ENCODE data around the gene TBC1D22A. TPM values are rescaled to one million over a fixed set of nuclear protein-coding genes. Genes with fewer than 3 reads are reported as not detected.

Gene TBC1D22A
- polyA plus RNA-seq, 1 experiment: 24.2 TPM

DNA sequence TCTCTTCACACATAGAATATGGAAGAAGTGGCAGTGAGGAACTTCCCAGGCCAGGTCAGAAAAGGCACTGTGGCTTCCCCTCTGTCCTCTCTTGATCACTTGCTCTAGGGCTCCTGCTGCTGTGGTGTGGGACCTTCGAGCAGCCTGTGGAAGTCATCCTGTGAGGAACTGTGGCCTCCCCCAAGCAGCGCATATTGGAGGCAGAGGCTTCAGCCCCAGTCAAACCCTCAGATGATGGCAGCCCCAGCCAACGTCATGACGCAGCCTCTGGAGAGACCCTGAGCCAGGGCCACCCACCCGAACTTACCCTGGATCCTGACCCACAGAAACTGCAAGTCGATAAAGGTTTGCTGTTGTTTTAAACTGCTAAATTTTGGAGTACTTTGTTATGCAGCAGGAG, 444.9 kb downstream of the TBC1D22A start:
- ChIA-PET CTCF (no interaction called here), POLR2A (no interaction called here)
- Histone ChIP-seq H3K4me3 (ENCODE audit: low read depth, low read length) (no peak overlapping the region), H3K27me3 (ENCODE audit: control insufficient read depth, insufficient read depth, low read length) (no peaks in the 10 kb centered on the region), H3K36me3 (ENCODE audit: control insufficient read depth, insufficient read depth, low read length) (no peaks in the 10 kb centered on the region)
- no peak for DNase-seq (ENCODE audit: low read depth)
- TF ChIP-seq, protein P1, sequence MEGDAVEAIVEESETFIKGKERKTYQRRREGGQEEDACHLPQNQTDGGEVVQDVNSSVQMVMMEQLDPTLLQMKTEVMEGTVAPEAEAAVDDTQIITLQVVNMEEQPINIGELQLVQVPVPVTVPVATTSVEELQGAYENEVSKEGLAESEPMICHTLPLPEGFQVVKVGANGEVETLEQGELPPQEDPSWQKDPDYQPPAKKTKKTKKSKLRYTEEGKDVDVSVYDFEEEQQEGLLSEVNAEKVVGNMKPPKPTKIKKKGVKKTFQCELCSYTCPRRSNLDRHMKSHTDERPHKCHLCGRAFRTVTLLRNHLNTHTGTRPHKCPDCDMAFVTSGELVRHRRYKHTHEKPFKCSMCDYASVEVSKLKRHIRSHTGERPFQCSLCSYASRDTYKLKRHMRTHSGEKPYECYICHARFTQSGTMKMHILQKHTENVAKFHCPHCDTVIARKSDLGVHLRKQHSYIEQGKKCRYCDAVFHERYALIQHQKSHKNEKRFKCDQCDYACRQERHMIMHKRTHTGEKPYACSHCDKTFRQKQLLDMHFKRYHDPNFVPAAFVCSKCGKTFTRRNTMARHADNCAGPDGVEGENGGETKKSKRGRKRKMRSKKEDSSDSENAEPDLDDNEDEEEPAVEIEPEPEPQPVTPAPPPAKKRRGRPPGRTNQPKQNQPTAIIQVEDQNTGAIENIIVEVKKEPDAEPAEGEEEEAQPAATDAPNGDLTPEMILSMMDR (IDR thresholded peaks at IDR 0.05; ENCODE audit: insufficient read depth, low read depth, low read length): no peak

DNA sequence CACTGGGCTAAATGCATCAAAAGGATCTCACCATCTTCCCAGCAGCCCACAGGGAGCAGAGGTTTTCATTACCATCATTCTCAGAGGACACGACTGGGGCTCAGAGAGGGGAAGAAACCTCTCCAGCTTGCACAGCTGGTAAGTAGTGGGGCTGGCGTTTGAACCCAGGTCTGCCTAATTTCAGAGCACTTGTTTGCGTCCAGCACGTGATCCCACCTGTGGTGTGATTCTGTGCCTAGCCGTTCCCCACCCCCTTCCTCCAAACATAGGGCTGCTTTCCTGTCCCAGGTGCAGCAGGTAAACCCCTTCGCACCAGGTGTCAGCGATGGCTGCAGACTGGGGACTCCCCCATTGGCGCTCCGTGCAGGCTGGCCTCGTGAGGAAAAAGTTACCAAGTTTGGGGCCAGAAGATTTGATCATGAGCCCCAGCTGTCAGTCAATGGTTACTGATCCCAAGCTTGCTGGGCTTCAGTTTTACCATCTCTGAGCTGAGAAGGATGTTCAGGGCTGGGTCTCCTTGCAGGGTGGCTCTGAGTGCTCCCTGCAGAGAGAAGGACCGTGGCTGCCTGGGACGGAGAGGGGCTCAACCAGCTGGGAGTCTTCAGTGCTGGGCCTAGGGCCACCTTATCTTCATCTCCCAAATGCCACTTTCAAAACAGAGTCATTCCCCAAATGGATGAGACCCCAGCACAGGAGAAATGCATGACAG, 445.6 kb downstream of the TBC1D22A start:
- Histone ChIP-seq H3K27me3 (ENCODE audit: control insufficient read depth, insufficient read depth, low read length) (no peaks in the 10 kb centered on the region), H3K36me3 (ENCODE audit: control insufficient read depth, insufficient read depth, low read length) (no peaks in the 10 kb centered on the region), H3K4me3 (ENCODE audit: low read depth, low read length) (no peak overlapping the region)
- ChIA-PET POLR2A (no interaction called here), CTCF (no interaction called here)
- TF ChIP-seq, protein P1 (IDR thresholded peaks at IDR 0.05; ENCODE audit: insufficient read depth, low read depth, low read length): no peak
- DNase-seq (ENCODE audit: low read depth): no peak

DNA sequence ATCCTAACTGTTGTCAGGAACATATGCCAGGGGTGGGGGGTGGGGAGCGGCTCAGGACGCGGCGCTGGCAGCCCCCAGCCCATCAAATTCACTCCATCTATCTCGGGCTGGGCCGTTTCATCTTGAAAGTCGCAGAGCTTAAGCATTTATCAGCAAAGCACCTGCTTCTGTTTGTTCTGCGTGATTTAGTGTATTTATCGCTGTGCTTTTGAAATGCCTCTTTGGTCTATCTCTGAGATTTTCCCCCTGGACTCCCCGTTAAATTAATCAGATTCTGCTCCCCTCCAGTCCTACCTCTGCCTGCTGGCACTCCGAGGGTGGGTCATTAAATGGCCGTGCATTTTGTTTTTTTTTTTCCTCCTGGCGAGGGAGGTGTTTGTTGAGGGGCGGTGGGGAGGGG, 446.2 kb downstream of the TBC1D22A start:
- POLR2A ChIA-PET: no interaction called here
- TF ChIP-seq, protein P1 (IDR thresholded peaks at IDR 0.05; ENCODE audit: insufficient read depth, low read depth, low read length): no peak

DNA sequence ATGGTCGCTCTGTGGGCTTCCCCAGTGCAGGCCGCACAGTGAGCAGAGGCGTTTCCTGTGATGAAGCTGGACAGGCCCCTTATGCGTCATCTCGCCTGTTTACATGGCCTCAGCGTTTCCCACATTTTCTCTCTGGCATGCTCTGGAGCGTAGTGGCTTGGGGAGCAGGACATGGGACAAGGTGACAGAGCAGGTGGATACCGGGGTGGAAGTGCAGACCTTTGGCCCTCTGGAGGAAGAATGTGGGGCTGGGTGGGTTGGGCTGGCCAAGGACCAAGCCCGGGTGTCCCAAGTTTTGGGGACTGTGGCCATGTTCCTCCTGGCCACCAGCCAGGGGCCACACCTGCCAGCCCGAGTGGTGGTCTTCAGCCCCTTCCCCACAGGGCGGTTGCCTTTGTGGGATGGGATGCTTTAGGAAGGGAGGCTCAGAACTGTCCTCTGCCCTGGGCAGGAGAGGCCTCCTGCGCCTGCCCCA, 446.6 kb downstream of the TBC1D22A start:
- POLR2A ChIA-PET: no interaction called here
- H3K27me3 ChIP-seq (ENCODE audit: control insufficient read depth, insufficient read depth, low read length): no peaks in the 10 kb centered on the region
- CTCF ChIA-PET: no interaction called here
- DNase-seq (ENCODE audit: low read depth): no peak
- TF ChIP-seq, protein P1 (IDR thresholded peaks at IDR 0.05; ENCODE audit: insufficient read depth, low read depth, low read length): no peak
- no peaks in the 10 kb centered on the region for H3K36me3 ChIP-seq (ENCODE audit: control insufficient read depth, insufficient read depth, low read length)
- no peak overlapping the region for H3K4me3 ChIP-seq (ENCODE audit: low read depth, low read length)

More for the DNA sequence above, 446.2 kb downstream of the TBC1D22A start:
- Histone ChIP-seq H3K4me3 (ENCODE audit: low read depth, low read length) (no peak overlapping the region), H3K36me3 (ENCODE audit: control insufficient read depth, insufficient read depth, low read length) (no peaks in the 10 kb centered on the region), H3K27me3 (ENCODE audit: control insufficient read depth, insufficient read depth, low read length) (no peaks in the 10 kb centered on the region)
- no peak for DNase-seq (ENCODE audit: low read depth)
- CTCF ChIA-PET: no interaction called here

DNA sequence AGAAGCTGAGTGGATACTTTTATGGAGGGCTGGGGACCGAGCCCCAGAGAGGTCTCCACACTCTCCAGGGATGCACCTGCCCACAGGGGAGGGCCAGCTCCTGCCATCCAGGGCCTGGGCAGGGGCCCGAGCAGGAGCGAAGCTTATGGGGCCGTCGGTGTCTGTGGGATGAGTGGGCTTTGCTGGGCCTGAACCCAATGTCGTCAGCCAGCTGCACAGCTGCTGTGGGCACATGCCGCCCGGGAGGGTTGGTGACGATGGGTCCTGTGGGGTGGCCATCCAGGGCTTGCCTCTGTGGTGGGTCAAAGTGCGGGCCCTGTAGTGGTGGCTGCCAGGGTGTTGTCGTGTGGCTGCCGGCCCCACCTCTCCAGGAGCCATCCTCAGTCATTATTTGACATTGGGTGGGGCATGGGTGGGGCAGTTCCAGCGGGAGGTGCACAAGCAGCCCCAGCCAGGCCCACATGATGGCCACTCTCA, 447.1 kb downstream of the TBC1D22A start:
- no peak for DNase-seq (ENCODE audit: low read depth)
- Histone ChIP-seq H3K4me3 (ENCODE audit: low read depth, low read length) (no peak overlapping the region), H3K36me3 (ENCODE audit: control insufficient read depth, insufficient read depth, low read length) (no peaks in the 10 kb centered on the region), H3K27me3 (ENCODE audit: control insufficient read depth, insufficient read depth, low read length) (no peaks in the 10 kb centered on the region)
- TF ChIP-seq, protein P1 (IDR thresholded peaks at IDR 0.05; ENCODE audit: insufficient read depth, low read depth, low read length): no peak
- POLR2A ChIA-PET: no interaction called here
- CTCF ChIA-PET: no interaction called here
